Neural progenitor cell (in vitro differentiated cells): ENCODE results near the gene INPPL1. TPM values are rescaled to one million over a fixed set of nuclear protein-coding genes. Genes with fewer than 3 reads are reported as not detected.
"Not testable (repeated sequence)": the region's sequence is repeated elsewhere in the genome, so short reads cannot be mapped to it uniquely, and the experiment has no call there.

Experiments used
- DNase-seq: peaks from one replicate; pipeline ENCODE4 v3.0.0-alpha.2; 2016; ENCODE audit warnings: low spot score
- H2AFZ ChIP-seq: fragments of 200-600 bp; sonication (generic); replicated peaks from 2 replicates; pipeline ENCODE4 v1.6.1; 2016; ENCODE audit warnings: antibody characterized with exemption
- H3F3A ChIP-seq: fragments of 200-600 bp; sonication (generic); 2 replicates; pipeline ENCODE4 v1.6.1; 2016; ENCODE audit warnings: antibody characterized with exemption, low read depth
- H3K27ac ChIP-seq: fragments of 200-600 bp; sonication (generic); 2 replicates; pipeline ENCODE4 v1.5.1; 2016; ENCODE audit warnings: mild to moderate bottlenecking
- H3K27me3 ChIP-seq: fragments of 200-600 bp; sonication (generic); 2 replicates; pipeline ENCODE4 v1.6.1; 2016; ENCODE audit warnings: mild to moderate bottlenecking, moderate library complexity
- H3K36me3 ChIP-seq: fragments of 200-600 bp; sonication (generic); 2 replicates; pipeline ENCODE4 v1.5.1; 2016
- H3K4me1 ChIP-seq: fragments of 200-600 bp; sonication (generic); 2 replicates; pipeline ENCODE4 v1.6.1; 2016; ENCODE audit warnings: mixed run types
- H3K4me2 ChIP-seq: fragments of 200-600 bp; sonication (generic); 2 replicates; pipeline ENCODE4 v1.6.1; 2016
- H3K4me3 ChIP-seq: fragments of 200-600 bp; sonication (generic); 2 replicates; pipeline ENCODE4 v1.5.1; 2016
- H3K79me2 ChIP-seq: fragments of 200-600 bp; sonication (generic); 2 replicates; pipeline ENCODE4 v1.6.1; 2016; ENCODE audit warnings: low read depth
- H3K9ac ChIP-seq: fragments of 200-600 bp; sonication (generic); 2 replicates; pipeline ENCODE4 v1.6.1; 2016
- H3K9me3 ChIP-seq: fragments of 200-600 bp; sonication (generic); 2 replicates; pipeline ENCODE4 v1.5.1; 2016; ENCODE audit warnings: low read depth
- H4K20me1 ChIP-seq: fragments of 200-600 bp; sonication (generic); 2 replicates; pipeline ENCODE4 v1.6.1; 2016; ENCODE audit warnings: low read depth
- H3K27ac Mint-ChIP-seq: 3 replicates; pipeline ENCODE4 v1.8.0; 2021; ENCODE audit warnings: mixed read lengths
- H3K27me3 Mint-ChIP-seq: 2 replicates; pipeline ENCODE4 v1.8.0; 2022; ENCODE audit warnings: low read depth, mild to moderate bottlenecking, inconsistent platforms, moderate library complexity, mixed read lengths; ENCODE audit not compliant: insufficient read depth
- H3K36me3 Mint-ChIP-seq: 3 replicates; pipeline ENCODE4 v1.8.0; 2021; ENCODE audit warnings: mixed read lengths
- H3K4me1 Mint-ChIP-seq: 3 replicates; pipeline ENCODE4 v1.8.0; 2021; ENCODE audit warnings: mixed read lengths
- H3K4me3 Mint-ChIP-seq: 3 replicates; pipeline ENCODE4 v1.8.0; 2021; ENCODE audit warnings: mild to moderate bottlenecking, moderate library complexity, mixed read lengths
- H3K9me3 Mint-ChIP-seq: 3 replicates; pipeline ENCODE4 v1.8.0; 2020; ENCODE audit warnings: mixed read lengths
- EZH2 ChIP-seq: fragments of 200-600 bp; sonication (generic); IDR thresholded peaks from 2 replicates; pipeline ENCODE4 v1.6.1; 2017; ENCODE audit warnings: antibody characterized with exemption, mild to moderate bottlenecking, moderate library complexity
- EZH2phosphoT487 ChIP-seq: fragments of 200-600 bp; sonication (generic); IDR thresholded peaks from 2 replicates; pipeline ENCODE4 v1.6.1; 2017; ENCODE audit warnings: antibody characterized with exemption
- total RNA-seq: library from RNA; depleted of rRNA; stranded (reverse); fragments of >200 nt; gene quantifications from 2 replicates; pipeline ENCODE4 v1.2.3, GENCODE V29; 2015; ENCODE audit warnings: low replicate concordance
- TF ChIP-seq, protein P1 (sequence below): fragments of 200-600 bp; sonication (generic); IDR thresholded peaks from 2 replicates; pipeline ENCODE4 v1.5.1; 2017; ENCODE audit warnings: antibody characterized with exemption, mild to moderate bottlenecking

Gene INPPL1
- total RNA-seq, 1 donor from 2014 or later: 30.8 TPM

DNA sequence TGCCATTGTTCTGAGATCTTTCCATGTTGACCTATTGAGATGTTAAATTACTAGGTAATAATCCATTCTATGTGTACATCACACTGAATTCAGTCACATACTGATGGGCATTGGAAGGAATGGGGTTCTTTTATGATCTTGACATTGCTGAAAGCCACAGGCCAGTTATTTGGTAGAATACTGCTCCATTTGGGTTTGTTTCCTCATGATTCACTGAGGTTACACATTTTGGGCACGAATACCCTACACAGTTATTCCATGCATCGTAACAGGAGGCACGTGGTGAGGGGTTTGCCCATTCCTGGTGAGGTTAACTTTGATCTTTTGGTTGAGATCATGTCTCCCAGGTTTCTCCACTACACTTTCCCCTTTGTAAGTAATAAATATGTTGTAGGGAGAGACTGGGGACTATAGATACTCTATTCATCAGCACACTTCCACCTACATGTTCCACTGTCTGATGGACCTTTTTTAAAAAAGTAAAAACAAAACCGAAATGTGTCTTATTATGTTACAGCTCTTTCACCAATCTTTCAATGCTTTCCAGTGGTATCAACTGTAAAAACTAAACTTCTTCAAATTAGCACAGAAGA lies 44.7 kb upstream of the INPPL1 start:
- no peak overlapping the region for H3K4me3 Mint-ChIP-seq
- H3K4me1 Mint-ChIP-seq: no peaks in the 10 kb centered on the region
- Histone ChIP-seq H3K79me2 (no peaks in the 10 kb centered on the region), H3K27me3 (no peaks in the 10 kb centered on the region), H3K4me2 (no peak overlapping the region), H3F3A (no peaks in the 10 kb centered on the region), H3K27ac (no peak overlapping the region), H4K20me1 (no peaks in the 10 kb centered on the region), H3K9me3 (no peaks in the 10 kb centered on the region), H3K4me3 (no peak overlapping the region), H2AFZ (no peak overlapping the region), H3K4me1 (no peaks in the 10 kb centered on the region), H3K9ac (no peak overlapping the region), H3K36me3 (no peaks in the 10 kb centered on the region)
- no peaks in the 10 kb centered on the region for H3K9me3 Mint-ChIP-seq
- H3K27ac Mint-ChIP-seq: no peak overlapping the region
- TF ChIP-seq EZH2: no peak
- TF ChIP-seq, protein P1, sequence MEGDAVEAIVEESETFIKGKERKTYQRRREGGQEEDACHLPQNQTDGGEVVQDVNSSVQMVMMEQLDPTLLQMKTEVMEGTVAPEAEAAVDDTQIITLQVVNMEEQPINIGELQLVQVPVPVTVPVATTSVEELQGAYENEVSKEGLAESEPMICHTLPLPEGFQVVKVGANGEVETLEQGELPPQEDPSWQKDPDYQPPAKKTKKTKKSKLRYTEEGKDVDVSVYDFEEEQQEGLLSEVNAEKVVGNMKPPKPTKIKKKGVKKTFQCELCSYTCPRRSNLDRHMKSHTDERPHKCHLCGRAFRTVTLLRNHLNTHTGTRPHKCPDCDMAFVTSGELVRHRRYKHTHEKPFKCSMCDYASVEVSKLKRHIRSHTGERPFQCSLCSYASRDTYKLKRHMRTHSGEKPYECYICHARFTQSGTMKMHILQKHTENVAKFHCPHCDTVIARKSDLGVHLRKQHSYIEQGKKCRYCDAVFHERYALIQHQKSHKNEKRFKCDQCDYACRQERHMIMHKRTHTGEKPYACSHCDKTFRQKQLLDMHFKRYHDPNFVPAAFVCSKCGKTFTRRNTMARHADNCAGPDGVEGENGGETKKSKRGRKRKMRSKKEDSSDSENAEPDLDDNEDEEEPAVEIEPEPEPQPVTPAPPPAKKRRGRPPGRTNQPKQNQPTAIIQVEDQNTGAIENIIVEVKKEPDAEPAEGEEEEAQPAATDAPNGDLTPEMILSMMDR: no peak
- no peak for TF ChIP-seq EZH2phosphoT487
- no peaks in the 10 kb centered on the region for H3K36me3 Mint-ChIP-seq
- DNase-seq: no peak
- peaks cover 11% of the 10 kb centered on the region for H3K27me3 Mint-ChIP-seq

DNA sequence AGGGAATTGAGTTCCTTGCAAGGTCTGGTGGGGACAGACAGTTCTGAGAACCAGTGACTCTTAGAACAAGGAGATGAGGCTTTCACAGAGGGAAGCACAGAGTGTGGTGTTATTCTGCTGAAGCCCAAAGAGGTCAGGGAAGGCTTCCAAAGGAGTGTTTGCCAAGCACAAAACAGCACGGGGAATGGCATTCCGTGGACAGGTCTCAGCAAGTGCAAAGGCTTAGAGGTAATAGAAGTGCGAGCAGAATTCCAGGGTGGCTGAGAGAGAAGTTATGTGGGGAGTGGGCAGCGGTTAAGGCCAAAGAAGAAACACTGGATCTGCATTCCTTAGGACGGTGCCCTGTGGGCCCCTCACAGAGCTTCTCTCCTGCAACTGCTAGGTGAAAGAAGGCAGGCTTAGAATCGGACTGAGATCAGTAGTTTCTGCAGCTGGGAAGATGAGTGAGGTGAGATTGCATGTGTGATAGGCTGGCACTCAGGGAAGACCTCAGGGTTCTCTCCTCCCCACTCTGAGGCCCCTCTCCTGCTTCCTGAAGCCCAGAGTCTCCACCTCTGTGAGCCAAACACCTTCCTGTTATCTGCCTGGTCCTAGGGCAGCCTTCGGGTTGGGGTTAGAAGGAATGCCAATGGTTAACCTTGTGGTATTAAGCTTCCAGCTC lies 43.5 kb upstream of the INPPL1 start:
- H3K9me3 Mint-ChIP-seq, H3K36me3 ChIP-seq, H3K9ac ChIP-seq, H3K4me3 ChIP-seq, H2AFZ ChIP-seq, H3K4me3 Mint-ChIP-seq, H3K36me3 Mint-ChIP-seq, H3K27ac Mint-ChIP-seq, DNase-seq, H3K4me2 ChIP-seq, H3K79me2 ChIP-seq, H3K9me3 ChIP-seq, H3K4me1 ChIP-seq, H4K20me1 ChIP-seq, H3K27me3 ChIP-seq, H3K27ac ChIP-seq, H3K4me1 Mint-ChIP-seq, H3F3A ChIP-seq: not testable (repeated sequence)
- peaks cover 11% of the 10 kb centered on the region for H3K27me3 Mint-ChIP-seq

DNA sequence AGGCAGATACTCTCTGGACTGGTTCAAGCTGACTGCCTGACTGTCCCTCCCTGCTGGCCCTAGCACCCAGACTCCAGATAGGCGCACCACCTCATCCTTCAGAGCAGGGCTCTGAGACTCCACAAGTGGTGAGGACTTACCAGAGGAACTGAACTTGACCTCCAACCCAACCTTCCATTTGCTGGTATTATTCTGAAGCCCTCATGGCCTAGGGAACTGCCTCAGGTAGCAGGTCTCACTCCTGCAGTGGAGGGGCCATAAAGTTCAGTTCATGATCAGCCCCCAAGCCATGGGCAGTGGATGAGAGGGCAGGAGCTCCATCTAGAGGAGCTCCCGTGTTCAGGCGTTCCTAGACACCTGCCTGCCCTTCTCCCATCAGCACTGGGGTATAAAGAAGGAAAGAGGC lies 43.0 kb upstream of the INPPL1 start:
- peaks cover 11% of the 10 kb centered on the region for H3K27me3 Mint-ChIP-seq
- TF ChIP-seq, protein P1: peak; percentile 29
- H3F3A ChIP-seq, H3K9ac ChIP-seq, H3K27me3 ChIP-seq, H3K79me2 ChIP-seq, H3K36me3 Mint-ChIP-seq, H3K36me3 ChIP-seq, DNase-seq, H3K27ac Mint-ChIP-seq, H3K27ac ChIP-seq, H3K4me3 ChIP-seq, H4K20me1 ChIP-seq, H3K4me1 Mint-ChIP-seq, H3K9me3 ChIP-seq, H3K4me2 ChIP-seq, H3K9me3 Mint-ChIP-seq, H2AFZ ChIP-seq, H3K4me1 ChIP-seq, H3K4me3 Mint-ChIP-seq: not testable (repeated sequence)

DNA sequence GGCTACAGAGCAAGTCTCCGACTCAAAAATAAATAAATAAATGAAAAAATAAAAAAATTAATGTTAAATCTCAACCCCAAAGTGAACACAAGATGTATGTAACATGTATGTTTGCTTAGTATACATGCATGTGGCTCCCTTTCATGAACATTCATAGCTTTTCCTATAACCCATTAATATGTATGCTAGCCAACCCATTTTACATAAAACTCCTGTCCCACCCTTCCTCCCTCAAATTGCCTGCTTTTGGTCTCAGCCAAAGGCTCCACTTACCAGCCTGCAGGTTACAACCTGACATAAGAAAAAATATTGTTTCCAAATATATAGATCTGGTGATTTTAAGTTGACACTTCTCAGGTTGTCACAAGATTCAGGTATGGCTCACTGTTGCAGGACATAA lies 36.3 kb upstream of the INPPL1 start:
- Mint-ChIP-seq H3K9me3 (no peaks in the 10 kb centered on the region), H3K4me3 (no peak overlapping the region), H3K27ac (no peak overlapping the region), H3K4me1 (peaks cover 24% of the 10 kb centered on the region), H3K27me3 (peaks cover 4% of the 10 kb centered on the region), H3K36me3 (no peaks in the 10 kb centered on the region)
- peaks cover 32% of the 10 kb centered on the region for H3K4me1 ChIP-seq
- H3F3A ChIP-seq: no peaks in the 10 kb centered on the region
- H4K20me1 ChIP-seq: no peaks in the 10 kb centered on the region
- no peak overlapping the region for H2AFZ ChIP-seq
- TF ChIP-seq EZH2: no peak
- no peak overlapping the region for H3K27ac ChIP-seq
- H3K9ac ChIP-seq: no peak overlapping the region
- H3K36me3 ChIP-seq: no peaks in the 10 kb centered on the region
- H3K9me3 ChIP-seq: no peaks in the 10 kb centered on the region
- no peak overlapping the region for H3K4me2 ChIP-seq
- H3K79me2 ChIP-seq: no peaks in the 10 kb centered on the region
- no peak overlapping the region for H3K4me3 ChIP-seq
- H3K27me3 ChIP-seq: no peaks in the 10 kb centered on the region
- no peak for DNase-seq
